Measurements from ENCODE around the gene AKT2. TPM values are rescaled to one million over a fixed set of nuclear protein-coding genes. Genes with fewer than 3 reads are reported as not detected.

AKT2 gene
- polyA plus RNA-seq, 3 donors, result 11.4 to 122 (median 16.3) TPM

DNA sequence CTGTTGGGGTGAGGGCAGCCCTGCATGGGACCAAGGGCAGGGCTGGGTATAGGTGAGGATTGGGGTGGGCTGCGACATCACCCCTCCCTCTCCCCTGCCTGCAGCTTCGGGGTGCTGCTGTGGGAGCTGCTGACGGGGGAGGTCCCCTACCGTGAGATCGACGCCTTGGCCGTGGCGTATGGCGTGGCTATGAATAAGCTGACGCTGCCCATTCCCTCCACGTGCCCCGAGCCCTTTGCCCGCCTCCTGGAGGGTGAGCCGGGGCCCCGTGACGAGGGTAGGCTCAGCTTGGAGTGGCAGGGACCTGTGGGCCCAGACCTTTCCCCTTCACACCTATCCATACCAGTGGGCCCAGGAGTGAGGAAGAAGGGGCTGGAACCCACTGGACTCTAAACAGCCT is 80.8 kb downstream of the AKT2 start:
- H3K27ac Mint-ChIP-seq, result no peak overlapping the region
- peaks cover 32 to 37% of the 10 kb centered on the region in 2 donors for H3K36me3 Mint-ChIP-seq
- intact Hi-C loops (cut with micrococcal nuclease), result no loop called here
- Histone ChIP-seq H2AFZ (ENCODE audit: insufficient read depth, low read depth, low read length, poor library complexity, severe bottlenecking) (no peak overlapping the region), H3K27ac (ENCODE audit: low read depth in 1 of 2, low read length in 2 of 2) (no peak overlapping the region), H3K9ac (ENCODE audit: insufficient read depth, low read length, poor library complexity, severe bottlenecking) (no peak overlapping the region), H3K9me3 (replicated peaks in 1 of 2; ENCODE audit: control insufficient read depth in 1 of 2, insufficient read depth in 1 of 2, low read length in 2 of 2) (no peaks in the 10 kb centered on the region), H4K20me1 (ENCODE audit: insufficient read depth, low read length) (no peaks in the 10 kb centered on the region), H3K36me3 (replicated peaks in 1 of 2; ENCODE audit: control insufficient read depth in 1 of 2, insufficient read depth in 2 of 2, low read length in 2 of 2) (peaks cover 7 to 14% of the 10 kb centered on the region in 2 donors), H3K79me2 (ENCODE audit: insufficient read depth, low read length) (no peaks in the 10 kb centered on the region), H3K4me2 (replicated peaks; ENCODE audit: extremely low read depth, low read length, poor library complexity, severe bottlenecking) (no peak overlapping the region), H3K4me3 (replicated peaks in 1 of 3; ENCODE audit: low read depth in 2 of 3, low read length in 3 of 3) (no peak overlapping the region), H3K27me3 (ENCODE audit: control insufficient read depth in 2 of 2, insufficient read depth in 2 of 2, low read length in 2 of 2) (no peaks in the 10 kb centered on the region), H3K4me1 (ENCODE audit: control insufficient read depth in 1 of 2, insufficient read depth in 2 of 2, low read length in 2 of 2) (no peaks in the 10 kb centered on the region)
- no peaks in the 10 kb centered on the region for H3K9me3 Mint-ChIP-seq
- no peak overlapping the region for H3K4me3 Mint-ChIP-seq
- no peaks in the 10 kb centered on the region for H3K27me3 Mint-ChIP-seq (ENCODE audit: low read depth in 3 of 3)
- 98% methylated on average over 6 of the region's 16 CpGs for WGBS (ENCODE audit: insufficient coverage)
- TF ChIP-seq, protein P1, sequence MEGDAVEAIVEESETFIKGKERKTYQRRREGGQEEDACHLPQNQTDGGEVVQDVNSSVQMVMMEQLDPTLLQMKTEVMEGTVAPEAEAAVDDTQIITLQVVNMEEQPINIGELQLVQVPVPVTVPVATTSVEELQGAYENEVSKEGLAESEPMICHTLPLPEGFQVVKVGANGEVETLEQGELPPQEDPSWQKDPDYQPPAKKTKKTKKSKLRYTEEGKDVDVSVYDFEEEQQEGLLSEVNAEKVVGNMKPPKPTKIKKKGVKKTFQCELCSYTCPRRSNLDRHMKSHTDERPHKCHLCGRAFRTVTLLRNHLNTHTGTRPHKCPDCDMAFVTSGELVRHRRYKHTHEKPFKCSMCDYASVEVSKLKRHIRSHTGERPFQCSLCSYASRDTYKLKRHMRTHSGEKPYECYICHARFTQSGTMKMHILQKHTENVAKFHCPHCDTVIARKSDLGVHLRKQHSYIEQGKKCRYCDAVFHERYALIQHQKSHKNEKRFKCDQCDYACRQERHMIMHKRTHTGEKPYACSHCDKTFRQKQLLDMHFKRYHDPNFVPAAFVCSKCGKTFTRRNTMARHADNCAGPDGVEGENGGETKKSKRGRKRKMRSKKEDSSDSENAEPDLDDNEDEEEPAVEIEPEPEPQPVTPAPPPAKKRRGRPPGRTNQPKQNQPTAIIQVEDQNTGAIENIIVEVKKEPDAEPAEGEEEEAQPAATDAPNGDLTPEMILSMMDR (IDR thresholded peaks at IDR 0.05), result no peak
- no peak for DNase-seq
- H3K4me1 Mint-ChIP-seq, result no peaks in the 10 kb centered on the region

DNA sequence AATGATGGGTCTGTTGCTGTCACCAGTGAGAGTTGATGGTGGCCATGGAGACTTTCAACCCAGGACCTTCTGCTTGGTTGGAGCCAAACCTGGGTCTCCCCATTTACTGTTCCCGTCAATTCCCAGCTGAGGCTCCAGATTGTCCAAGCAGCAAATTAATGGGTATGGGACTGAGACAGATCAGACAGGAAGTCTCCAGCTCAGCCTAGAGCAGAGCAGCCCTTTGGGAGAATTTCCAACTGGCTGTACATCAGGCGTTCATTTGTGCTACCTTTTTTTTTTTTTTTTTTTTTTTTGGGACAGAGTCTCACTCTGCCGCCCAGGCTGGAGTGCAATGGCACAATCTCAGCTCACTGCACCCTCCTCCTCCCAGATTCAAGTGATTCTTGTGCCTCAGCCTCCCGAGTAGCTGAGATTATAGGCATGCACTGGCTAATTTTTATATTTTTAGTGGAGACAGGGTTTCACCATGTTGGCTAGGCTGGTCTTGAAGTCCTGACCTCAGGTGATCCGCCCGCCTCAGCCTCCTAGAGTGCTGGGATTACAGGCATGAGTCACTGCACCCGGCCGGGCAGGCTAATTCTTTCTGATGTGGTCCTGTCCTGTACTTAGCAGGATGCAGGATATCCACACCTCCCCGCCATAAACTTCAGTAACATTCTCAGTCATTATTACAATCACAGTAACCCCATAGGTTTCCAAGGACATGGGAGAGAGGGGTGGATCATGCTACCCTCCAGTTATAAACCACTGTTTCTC is 84.6 kb downstream of the AKT2 start:
- Mint-ChIP-seq H3K4me1 (no peaks in the 10 kb centered on the region), H3K27me3 (ENCODE audit: low read depth in 3 of 3) (no peaks in the 10 kb centered on the region), H3K4me3 (no peak overlapping the region), H3K9me3 (no peaks in the 10 kb centered on the region), H3K27ac (no peak overlapping the region), H3K36me3 (peaks cover 24 to 28% of the 10 kb centered on the region in 2 donors)
- WGBS (ENCODE audit: insufficient coverage), result 100% methylated on average over 2 of the region's 9 CpGs
- H3K79me2 ChIP-seq (ENCODE audit: insufficient read depth, low read length), result no peaks in the 10 kb centered on the region
- no peak overlapping the region for H2AFZ ChIP-seq (ENCODE audit: insufficient read depth, low read depth, low read length, poor library complexity, severe bottlenecking)
- intact Hi-C loops (cut with micrococcal nuclease), result no loop called here
- no peaks in the 10 kb centered on the region for H3K4me1 ChIP-seq (ENCODE audit: control insufficient read depth in 1 of 2, insufficient read depth in 2 of 2, low read length in 2 of 2)
- H3K36me3 ChIP-seq (replicated peaks in 1 of 2; ENCODE audit: control insufficient read depth in 1 of 2, insufficient read depth in 2 of 2, low read length in 2 of 2), result peaks cover 4 to 8% of the 10 kb centered on the region in 2 donors
- no peaks in the 10 kb centered on the region for H3K27me3 ChIP-seq (ENCODE audit: control insufficient read depth in 2 of 2, insufficient read depth in 2 of 2, low read length in 2 of 2)
- DNase-seq, result no peak
- no peak overlapping the region for H3K9ac ChIP-seq (ENCODE audit: insufficient read depth, low read length, poor library complexity, severe bottlenecking)
- no peak overlapping the region for H3K4me2 ChIP-seq (replicated peaks; ENCODE audit: extremely low read depth, low read length, poor library complexity, severe bottlenecking)
- no peaks in the 10 kb centered on the region for H4K20me1 ChIP-seq (ENCODE audit: insufficient read depth, low read length)
- no peaks in the 10 kb centered on the region for H3K9me3 ChIP-seq (replicated peaks in 1 of 2; ENCODE audit: control insufficient read depth in 1 of 2, insufficient read depth in 1 of 2, low read length in 2 of 2)
- H3K4me3 ChIP-seq (replicated peaks in 1 of 3; ENCODE audit: low read depth in 2 of 3, low read length in 3 of 3), result no peak overlapping the region
- TF ChIP-seq, protein P1 (IDR thresholded peaks at IDR 0.05), result no peak
- H3K27ac ChIP-seq (ENCODE audit: low read depth in 1 of 2, low read length in 2 of 2), result no peak overlapping the region
